Activated CD4-positive, alpha-beta T cell treated with anti-CD3 and anti-CD28 coated beads for 48 hours (primary cell): Measurements from ENCODE around the gene SLC23A3.

ENCODE experiments used
- DNase-seq: peaks from one replicate; pipeline ENCODE4 v3.0.0-alpha.2; 2020

The SLC23A3 gene

GRCh38 chr2:219169930-219170654, at the start of gene SLC23A3:
SLC23A3 (minus strand) TSS chr2:219170029; CDS start chr2:219169984, 45 bp downstream.
- DNase-seq = peak; percentile 28

GRCh38 chr2:219218732-219219701, 49.2 kb upstream of the SLC23A3 start, which contains the start of gene ABCB6:
ABCB6 (minus strand) TSS chr2:219218958; CDS start chr2:219218673, 285 bp downstream.
- peak; percentile 94 for DNase-seq

GRCh38 chr2:219218217-219218731, 48.4 kb upstream of the SLC23A3 start:
- peak; percentile 42 for DNase-seq

GRCh38 chr2:219216535-219216915, 46.7 kb upstream of the SLC23A3 start:
- no peak for DNase-seq

- no peak for DNase-seq
These were observed 46.2 kb upstream of the SLC23A3 start for GRCh38 chr2:219215871-219216534.

- DNase-seq = no peak
These were observed 45.0 kb upstream of the SLC23A3 start for GRCh38 chr2:219214786-219215185.

- no peak for DNase-seq
These were observed 44.3 kb upstream of the SLC23A3 start for GRCh38 chr2:219214141-219214540.

- no peak for DNase-seq
These were observed 43.8 kb upstream of the SLC23A3 start for GRCh38 chr2:219213486-219214071.

GRCh38 chr2:219213026-219213415, 43.2 kb upstream of the SLC23A3 start:
- DNase-seq = no peak

- DNase-seq = no peak
These were observed 41.1 kb upstream of the SLC23A3 start for GRCh38 chr2:219210886-219211362.

GRCh38 chr2:219210196-219210885, 40.5 kb upstream of the SLC23A3 start:
- DNase-seq = no peak

GRCh38 chr2:219209236-219210195, 39.7 kb upstream of the SLC23A3 start:
- DNase-seq = no peak

- no peak for DNase-seq
These were observed 38.3 kb upstream of the SLC23A3 start for GRCh38 chr2:219207884-219208740.

GRCh38 chr2:219207134-219207883, 37.5 kb upstream of the SLC23A3 start:
- no peak for DNase-seq

GRCh38 chr2:219206328-219207133, 36.7 kb upstream of the SLC23A3 start, which contains the start of gene ZFAND2B:
ZFAND2B (plus strand) TSS chr2:219206782; CDS start chr2:219206988, 206 bp downstream.
- peak; percentile 96 for DNase-seq

- no peak for DNase-seq
These were observed 36.1 kb upstream of the SLC23A3 start for GRCh38 chr2:219205981-219206327.

- DNase-seq = no peak
These were observed 35.3 kb upstream of the SLC23A3 start for GRCh38 chr2:219205165-219205538.
